ENCODE data around the gene ARID1B. TPM values are rescaled to one million over a fixed set of nuclear protein-coding genes. Genes with fewer than 3 reads are reported as not detected.

The ARID1B gene
- total RNA-seq, 1 donor from 2014 or later, result 43.4 TPM

- H3K9me3 ChIP-seq (replicated peaks), result no peaks in the 10 kb centered on the region
- DNase-seq, result no peak
- H3K27ac ChIP-seq (replicated peaks), result peak overlapping the region; percentile 10
- H3K27me3 ChIP-seq (ENCODE audit: low read depth), result no peaks in the 10 kb centered on the region
- no peaks in the 10 kb centered on the region for H3K36me3 ChIP-seq
- peaks cover 80% of the 10 kb centered on the region for H3K4me1 ChIP-seq
- intact Hi-C loops (cut with micrococcal nuclease), result no loop called here
- no peak overlapping the region for H3K4me3 ChIP-seq
- TF ChIP-seq, protein P1, sequence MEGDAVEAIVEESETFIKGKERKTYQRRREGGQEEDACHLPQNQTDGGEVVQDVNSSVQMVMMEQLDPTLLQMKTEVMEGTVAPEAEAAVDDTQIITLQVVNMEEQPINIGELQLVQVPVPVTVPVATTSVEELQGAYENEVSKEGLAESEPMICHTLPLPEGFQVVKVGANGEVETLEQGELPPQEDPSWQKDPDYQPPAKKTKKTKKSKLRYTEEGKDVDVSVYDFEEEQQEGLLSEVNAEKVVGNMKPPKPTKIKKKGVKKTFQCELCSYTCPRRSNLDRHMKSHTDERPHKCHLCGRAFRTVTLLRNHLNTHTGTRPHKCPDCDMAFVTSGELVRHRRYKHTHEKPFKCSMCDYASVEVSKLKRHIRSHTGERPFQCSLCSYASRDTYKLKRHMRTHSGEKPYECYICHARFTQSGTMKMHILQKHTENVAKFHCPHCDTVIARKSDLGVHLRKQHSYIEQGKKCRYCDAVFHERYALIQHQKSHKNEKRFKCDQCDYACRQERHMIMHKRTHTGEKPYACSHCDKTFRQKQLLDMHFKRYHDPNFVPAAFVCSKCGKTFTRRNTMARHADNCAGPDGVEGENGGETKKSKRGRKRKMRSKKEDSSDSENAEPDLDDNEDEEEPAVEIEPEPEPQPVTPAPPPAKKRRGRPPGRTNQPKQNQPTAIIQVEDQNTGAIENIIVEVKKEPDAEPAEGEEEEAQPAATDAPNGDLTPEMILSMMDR (IDR thresholded peaks at IDR 0.05; ENCODE audit: borderline replicate concordance), result no peak
These were observed 142.2 kb downstream of the ARID1B start for GRCh38 chr6:156919370-156919769.

GRCh38 chr6:156919814-156920369 is 142.7 kb downstream of the ARID1B start:
- Histone ChIP-seq H3K27me3 (ENCODE audit: low read depth) (no peaks in the 10 kb centered on the region), H3K27ac (replicated peaks) (peak overlapping the region; percentile 10), H3K36me3 (no peaks in the 10 kb centered on the region), H3K4me3 (no peak overlapping the region), H3K4me1 (peaks cover 85% of the 10 kb centered on the region), H3K9me3 (replicated peaks) (no peaks in the 10 kb centered on the region)
- intact Hi-C loops (cut with micrococcal nuclease), result no loop called here
- no peak for DNase-seq
- TF ChIP-seq, protein P1 (IDR thresholded peaks at IDR 0.05; ENCODE audit: borderline replicate concordance), result no peak

GRCh38 chr6:156924246-156924645 is 147.1 kb downstream of the ARID1B start:
- intact Hi-C loops (cut with micrococcal nuclease), result no loop called here
- H3K27ac ChIP-seq (replicated peaks), result no peak overlapping the region
- H3K4me1 ChIP-seq, result peaks cover 84% of the 10 kb centered on the region
- H3K27me3 ChIP-seq (ENCODE audit: low read depth), result no peaks in the 10 kb centered on the region
- no peaks in the 10 kb centered on the region for H3K36me3 ChIP-seq
- H3K4me3 ChIP-seq, result no peak overlapping the region
- no peak for DNase-seq
- H3K9me3 ChIP-seq (replicated peaks), result no peaks in the 10 kb centered on the region
- TF ChIP-seq, protein P1 (IDR thresholded peaks at IDR 0.05; ENCODE audit: borderline replicate concordance), result no peak

DNA sequence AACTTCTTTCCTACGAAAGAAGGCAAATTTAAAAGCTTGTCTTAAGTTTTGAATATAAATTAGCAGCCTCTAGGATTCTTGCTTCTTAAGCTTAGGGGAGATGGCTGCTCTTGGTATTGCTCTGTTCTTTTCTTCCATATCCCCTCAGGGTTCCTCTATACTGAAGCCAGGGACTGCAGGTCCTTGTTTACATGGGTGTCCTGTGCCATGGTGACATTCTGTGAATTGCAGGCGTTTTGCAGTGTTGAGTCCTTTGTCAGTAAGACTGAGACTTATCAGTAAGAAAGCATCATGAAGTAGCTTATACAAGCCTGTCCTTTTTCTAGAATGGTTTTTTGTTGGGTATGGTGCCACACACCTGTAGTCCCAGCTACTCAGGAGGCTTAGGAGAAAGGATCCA is 147.8 kb downstream of the ARID1B start:
- peaks cover 77% of the 10 kb centered on the region for H3K4me1 ChIP-seq

DNA sequence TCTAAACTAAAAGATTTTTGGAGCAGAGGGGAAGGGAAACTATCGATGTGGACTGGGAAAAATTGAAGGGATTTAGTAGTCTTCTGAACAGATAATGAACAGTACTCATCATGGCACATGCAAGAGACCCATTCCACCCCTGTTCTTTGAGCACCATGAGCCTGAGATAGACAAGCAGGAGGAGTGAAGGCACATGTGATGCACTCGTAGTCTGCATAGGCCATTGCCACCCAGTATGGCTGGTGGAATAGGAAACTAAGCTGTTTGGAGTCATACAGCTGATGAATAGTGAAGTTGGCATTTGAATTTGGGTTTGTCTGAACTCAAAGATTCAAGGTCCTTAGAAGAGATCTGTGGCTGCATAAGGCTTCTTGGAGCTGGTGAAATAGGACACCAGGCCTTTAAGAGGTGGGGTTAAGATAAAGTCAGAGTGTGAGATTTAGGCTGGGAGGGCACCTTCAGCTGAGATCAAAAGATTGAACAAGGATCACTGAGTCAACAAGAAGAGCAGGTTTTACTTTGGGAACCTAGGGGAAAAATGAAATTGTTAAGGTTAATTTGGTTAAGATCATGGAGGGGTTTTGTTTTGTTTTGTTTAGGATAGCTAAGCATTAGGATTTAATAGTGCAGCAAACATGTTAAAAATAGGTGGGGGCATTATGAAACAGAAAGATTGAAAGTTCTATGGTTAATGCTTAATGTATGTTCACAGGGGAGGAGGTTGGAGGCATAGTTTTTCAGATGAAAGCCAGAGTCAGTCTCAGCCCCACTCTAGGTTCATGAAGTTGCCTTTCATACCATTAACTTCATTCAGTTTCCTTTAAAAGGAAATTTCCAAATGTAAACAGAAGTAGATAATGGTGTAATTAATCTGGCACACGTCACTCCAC is 148.8 kb downstream of the ARID1B start:
- TF ChIP-seq, protein P1 (IDR thresholded peaks at IDR 0.05; ENCODE audit: borderline replicate concordance), result no peak
- H3K36me3 ChIP-seq, result no peaks in the 10 kb centered on the region
- no peak for DNase-seq
- no peaks in the 10 kb centered on the region for H3K27me3 ChIP-seq (ENCODE audit: low read depth)
- intact Hi-C loops (cut with micrococcal nuclease), result no loop called here
- H3K4me3 ChIP-seq, result no peak overlapping the region
- H3K4me1 ChIP-seq, result peaks cover 71% of the 10 kb centered on the region
- H3K27ac ChIP-seq (replicated peaks), result no peak overlapping the region
- H3K9me3 ChIP-seq (replicated peaks), result no peaks in the 10 kb centered on the region

More for the DNA sequence above, 147.8 kb downstream of the ARID1B start:
- Histone ChIP-seq H3K4me3 (no peak overlapping the region), H3K27me3 (ENCODE audit: low read depth) (no peaks in the 10 kb centered on the region), H3K9me3 (replicated peaks) (no peaks in the 10 kb centered on the region), H3K27ac (replicated peaks) (no peak overlapping the region), H3K36me3 (no peaks in the 10 kb centered on the region)
- DNase-seq, result no peak
- TF ChIP-seq, protein P1 (IDR thresholded peaks at IDR 0.05; ENCODE audit: borderline replicate concordance), result no peak
- intact Hi-C loops (cut with micrococcal nuclease), result no loop called here
